B cell (primary cell): ENCODE measurements around the gene TENT4A. TPM values are rescaled to one million over a fixed set of nuclear protein-coding genes. Genes with fewer than 3 reads are reported as not detected.
A peak's percentile ranks its signal among the peaks of the same experiment; 100 is the strongest.

Source experiments
- ATAC-seq: fragments of 200-7000 bp; cut with Tn5 transposase; one replicate; pipeline ENCODE4 v1.10.0; 2021; ENCODE audit warnings: low read depth, mild to moderate bottlenecking, moderate number of reproducible peaks, moderate library complexity
- CTCF ChIA-PET: fragments of 350-600 bp; sonication (Branson Sonifier 250); formaldehyde crosslinking; loops from one replicate; lab custom pipeline; 2021; ENCODE audit warnings: antibody characterized with exemption, inconsistent platforms; lab: Charles Lee
- POLR2A ChIA-PET: fragments of 350-600 bp; sonication (Branson Sonifier 250); formaldehyde crosslinking; loops from one replicate; lab custom pipeline; 2021; ENCODE audit warnings: antibody characterized with exemption; lab: Charles Lee
- DNase-seq: peaks from one replicate; pipeline ENCODE4 v3.0.0; 2013
- H2AFZ ChIP-seq: 2 replicates; pipeline ENCODE4 v1.6.1; 2012; ENCODE audit warnings: mild to moderate bottlenecking, low read depth, low read length; ENCODE audit not compliant: insufficient read depth, poor library complexity, severe bottlenecking
- H3K27ac ChIP-seq, 2 donors: 1 replicate in 1 of 2; 2 replicates in 1 of 2; pipeline ENCODE4 v1.5.1; 2012 to 2013; ENCODE audit warnings: low read length in 2 of 2, mild to moderate bottlenecking in 2 of 2, moderate library complexity in 1 of 2
- H3K27me3 ChIP-seq, 4 experiments: fragments of 200-600 bp in 1 of 4; sonication (generic) in 1 of 4; replicated peaks in 1 of 4; 1 replicate in 2 of 4; 2 replicates in 2 of 4; pipeline versions ENCODE4 v1.6.1 to v1.7.0; 2013 to 2016; ENCODE audit warnings: low read length in 3 of 4, mild to moderate bottlenecking in 2 of 4, mixed read lengths in 1 of 4, moderate library complexity in 1 of 4; ENCODE audit not compliant: insufficient read depth in 4 of 4, control insufficient read depth in 3 of 4; ENCODE audit errors: control extremely low read depth in 1 of 4
- H3K36me3 ChIP-seq, 2 experiments: replicated peaks in 1 of 2; 1 replicate in 1 of 2; 2 replicates in 1 of 2; pipeline versions ENCODE4 v1.6.1 to v1.7.1; 2013; ENCODE audit warnings: low read length in 1 of 2; ENCODE audit not compliant: insufficient read depth in 2 of 2, control insufficient read depth in 1 of 2; ENCODE audit errors: control extremely low read depth in 1 of 2, extremely low read depth in 1 of 2
- H3K4me1 ChIP-seq, 2 donors: fragments of 200-600 bp in 1 of 2; sonication (generic) in 1 of 2; 1 replicate in 1 of 2; 2 replicates in 1 of 2; pipeline versions ENCODE4 v1.5.1 to v1.6.1; 2013 to 2017; ENCODE audit warnings: low read length in 2 of 2; ENCODE audit not compliant: control insufficient read depth in 2 of 2, insufficient read depth in 2 of 2
- H3K4me2 ChIP-seq: replicated peaks from 2 replicates; pipeline ENCODE3; 2012; ENCODE audit warnings: mild to moderate bottlenecking, low read depth, low read length; ENCODE audit not compliant: poor library complexity, severe bottlenecking
- H3K4me3 ChIP-seq, 5 experiments: fragments of 200-600 bp in 1 of 5; sonication (generic) in 1 of 5; 1 replicate in 3 of 5; 2 replicates in 2 of 5; pipeline versions ENCODE4 v1.5.1 to v1.7.0; 2011 to 2016; ENCODE audit warnings: low read length in 4 of 5, mild to moderate bottlenecking in 4 of 5, low read depth in 2 of 5, control low read depth in 1 of 5, moderate library complexity in 1 of 5; ENCODE audit not compliant: insufficient read depth in 1 of 5; ENCODE audit errors: control extremely low read depth in 1 of 5, extremely low read depth in 1 of 5
- H3K79me2 ChIP-seq: fragments of 200-600 bp; sonication (generic); one replicate; pipeline ENCODE4 v1.6.0; 2016; ENCODE audit warnings: low read length; ENCODE audit not compliant: control insufficient read depth, insufficient read depth
- H3K9ac ChIP-seq: fragments of 200-600 bp; sonication (generic); 2 replicates; pipeline ENCODE4 v1.6.1; 2017; ENCODE audit warnings: mild to moderate bottlenecking, low read length, moderate library complexity
- H3K9me3 ChIP-seq, 3 donors: one replicate each; pipeline versions ENCODE4 v1.6.1 to v1.7.1; 2013; ENCODE audit warnings: low read length in 2 of 3; ENCODE audit not compliant: control insufficient read depth in 2 of 3, insufficient read depth in 1 of 3; ENCODE audit errors: control extremely low read depth in 1 of 3
- H4K20me1 ChIP-seq: 2 replicates; pipeline ENCODE4 v1.6.0; 2012; ENCODE audit warnings: mild to moderate bottlenecking, low read length; ENCODE audit not compliant: insufficient read depth, control insufficient read depth, poor library complexity, severe bottlenecking
- H3K27ac Mint-ChIP-seq: one replicate; pipeline ENCODE4 v1.8.0; 2021; ENCODE audit warnings: mixed read lengths
- H3K27me3 Mint-ChIP-seq: one replicate; pipeline ENCODE4 v1.8.0; 2021; ENCODE audit warnings: mixed read lengths
- H3K4me1 Mint-ChIP-seq: one replicate; pipeline ENCODE4 v1.8.0; 2021; ENCODE audit warnings: mixed read lengths
- H3K4me3 Mint-ChIP-seq: one replicate; pipeline ENCODE4 v1.8.0; 2021; ENCODE audit warnings: mixed read lengths
- H3K9me3 Mint-ChIP-seq: one replicate; pipeline ENCODE4 v1.8.0; 2022; ENCODE audit warnings: mixed read lengths; ENCODE audit not compliant: insufficient read depth
- CTCF ChIP-seq: fragments of 200-600 bp; IDR thresholded peaks from one replicate; pipeline ENCODE4 v1.8.0; 2022; ENCODE audit warnings: antibody characterized with exemption, mild to moderate bottlenecking
- EZH2 ChIP-seq: IDR thresholded peaks from 2 replicates; pipeline ENCODE4 v1.6.1; 2012; ENCODE audit warnings: borderline replicate concordance, low read depth, mild to moderate bottlenecking, moderate library complexity, low read length; ENCODE audit not compliant: insufficient read depth, poor library complexity, severe bottlenecking
- WGBS: methylation state at CpG from one replicate; pipeline ENCODE4 v1.1.5; 2013; ENCODE audit warnings: missing lambda C conversion rate; ENCODE audit not compliant: insufficient coverage; 5-methylcytosine and 5-hydroxymethylcytosine counted together
- intact Hi-C: fragments of 100-400 bp; cut with micrococcal nuclease; formaldehyde crosslinking; loops from one replicate; pipeline ENCODE4 v1.10.0; 2022
- polyA minus RNA-seq: library from RNA; depleted of rRNA, polyadenylated mRNA; stranded (reverse); fragments of >200 nt; gene quantifications from 2 replicates; pipeline ENCODE4 v1.2.3, GENCODE V29; 2012
- polyA plus RNA-seq: library from polyadenylated mRNA; depleted of rRNA; stranded (reverse); fragments of >200 nt; gene quantifications from 2 replicates; pipeline ENCODE4 v1.2.3, GENCODE V29; 2012
- total RNA-seq, 2 donors: library from RNA; stranded (reverse); fragments of 120-200 nt in 1 of 2; gene quantifications; 1 replicate in 1 of 2; 2 replicates in 1 of 2; pipeline versions ENCODE4 v1.2.3 to v1.2.4, GENCODE V29; 2013 to 2022

TENT4A gene
- total RNA-seq (63.6 and 65.3 TPM in 2 replicates), polyA plus RNA-seq (18.5 and 31.9 TPM in 2 replicates), polyA minus RNA-seq (27.6 and 42.5 TPM in 2 replicates)
- total RNA-seq (2013) = 17.6 TPM

- no peak for TF ChIP-seq EZH2
- Mint-ChIP-seq H3K4me1 (peaks cover 49% of the 10 kb centered on the region), H3K9me3 (no peaks in the 10 kb centered on the region), H3K27me3 (no peaks in the 10 kb centered on the region), H3K27ac (peak within 1 kb of the TSS; percentile 96), H3K4me3 (peak within 1 kb of the TSS; percentile 92)
- Histone ChIP-seq H4K20me1 (peaks cover 37% of the 10 kb centered on the region), H3K27me3 (no peaks in the 10 kb centered on the region), H3K79me2 (peaks cover 43% of the 10 kb centered on the region), H3K4me3 (peak within 1 kb of the TSS; percentile 58 to 92 (median 67)), H3K36me3 (peaks cover 0 to 6% of the 10 kb centered on the region in 2 experiments), H2AFZ (peak within 1 kb of the TSS; percentile 92), H3K9ac (peak within 1 kb of the TSS; percentile 84), H3K4me1 (peaks cover 43 to 46% of the 10 kb centered on the region in 2 donors), H3K27ac (peak within 1 kb of the TSS; percentile 39 to 80), H3K4me2 (peak within 1 kb of the TSS; percentile 94), H3K9me3 (no peaks in the 10 kb centered on the region)
- DNase-seq = peak; percentile 45
- ChIA-PET POLR2A (interaction anchor here (0.5 to 2.3 kb wide), 6 partner anchors 16 to 1291 kb away, joined by 3 to 12 read pairs (median 3); partner anchors contain the start of genes ICE1, NSUN2 and SRD5A1), CTCF (interaction anchor here (0.8 kb wide), 1 partner anchor 62 kb away, joined by 3 read pairs; no protein-coding TSS in a partner anchor)
- intact Hi-C loops = loop anchor here (1.0 to 10.0 kb wide), 5 partner anchors 15 to 1219 kb away; partner anchors contain the start of genes FASTKD3, MED10, MTRR and NSUN2
- ATAC-seq = peak; percentile 58
- under 1% methylated on average over 168 of the region's 174 CpGs for WGBS
Measured at GRCh38 chr5:6713274-6714225, at the start of gene TENT4A. TSS of gene TENT4A (plus strand) at chr5:6713432. CDS start at chr5:6713984, 552 bp downstream.

- H3K4me1 Mint-ChIP-seq = peaks cover 8% of the 10 kb centered on the region
- Histone ChIP-seq H4K20me1 (no peaks in the 10 kb centered on the region), H2AFZ (no peak overlapping the region), H3K4me3 (no peak overlapping the region), H3K27ac (no peak overlapping the region), H3K4me2 (no peak overlapping the region), H3K36me3 (peaks cover 0 to 7% of the 10 kb centered on the region in 2 experiments), H3K9me3 (peaks cover 0 to 5% (median 1%) of the 10 kb centered on the region in 3 donors), H3K27me3 (no peaks in the 10 kb centered on the region), H3K9ac (no peak overlapping the region), H3K79me2 (no peaks in the 10 kb centered on the region), H3K4me1 (peaks cover 0 to 2% of the 10 kb centered on the region in 2 donors)
- no peak for TF ChIP-seq CTCF
- TF ChIP-seq EZH2 = no peak
- WGBS = 97% methylated on average over 15 of the region's 15 CpGs
- ATAC-seq = no peak
- DNase-seq = no peak
- no peaks in the 10 kb centered on the region for H3K9me3 Mint-ChIP-seq
- CTCF ChIA-PET = no interaction called here
- no peaks in the 10 kb centered on the region for H3K27me3 Mint-ChIP-seq
- no peak overlapping the region for H3K27ac Mint-ChIP-seq
- no peak overlapping the region for H3K4me3 Mint-ChIP-seq
- POLR2A ChIA-PET = no interaction called here
- intact Hi-C loops = no loop called here
Measured at GRCh38 chr5:6666762-6667161, 46.5 kb upstream of the TENT4A start.
